SK-N-SH (cell line): ENCODE measurements around the gene CCDC81. TPM values are rescaled to one million over a fixed set of nuclear protein-coding genes. Genes with fewer than 3 reads are reported as not detected.

Experiments
- CTCF ChIA-PET: fragments of 300-600, 350-600 bp; formaldehyde crosslinking; extraction: SDS; loops from one replicate; lab custom pipeline; 2021; lab: Yijun Ruan, JAX
- POLR2A ChIA-PET: fragments of 350-600 bp; sonication (Branson Sonifier 250); formaldehyde crosslinking; extraction: SDS; loops from one replicate; lab custom pipeline; 2020; ENCODE audit warnings: antibody characterized with exemption, inconsistent platforms; lab: Yijun Ruan, JAX
- DNase-seq: peaks from one replicate; pipeline ENCODE4 v3.0.0; 2012
- H2AFZ ChIP-seq: fragments of 200-600 bp; sonication (generic); 2 replicates; pipeline ENCODE4 v1.8.1; 2016; ENCODE audit warnings: antibody characterized with exemption, mild to moderate bottlenecking, low read depth
- H3F3A ChIP-seq: fragments of 200-600 bp; sonication (generic); replicated peaks from 2 replicates; pipeline ENCODE3; 2016; ENCODE audit warnings: antibody characterized with exemption, mild to moderate bottlenecking; ENCODE audit not compliant: insufficient read depth
- H3K27ac ChIP-seq, 2 experiments: fragments of 200-500 bp in 1 of 2; fragments of 200-600 bp in 1 of 2; sonication (Bioruptor generic) in 1 of 2; sonication (generic), shearing (Covaris generic) in 1 of 2; 2 replicates each; pipeline versions ENCODE4 v1.5.1 to v1.6.1; 2014 to 2016; ENCODE audit warnings: low read depth in 2 of 2, inconsistent platforms in 1 of 2, low read length in 1 of 2, mild to moderate bottlenecking in 1 of 2, mixed read lengths in 1 of 2
- H3K27me3 ChIP-seq: fragments of 200-600 bp; sonication (generic), shearing (Covaris generic); 2 replicates; pipeline ENCODE4 v1.6.1; 2016; ENCODE audit warnings: mixed run types; ENCODE audit not compliant: insufficient read depth
- H3K36me3 ChIP-seq, 2 experiments: fragments of 200-500 bp in 1 of 2; fragments of 200-600 bp in 1 of 2; sonication (Bioruptor generic) in 1 of 2; sonication (generic) in 1 of 2; replicated peaks in 1 of 2; 2 replicates each; pipeline versions ENCODE3 to v1.5.1; 2014 to 2016; ENCODE audit warnings: low read length in 1 of 2, mild to moderate bottlenecking in 1 of 2; ENCODE audit not compliant: insufficient read depth in 2 of 2, control insufficient read depth in 1 of 2
- H3K4me1 ChIP-seq, 2 experiments: fragments of 200-500 bp in 1 of 2; fragments of 200-600 bp in 1 of 2; sonication (Bioruptor generic) in 1 of 2; sonication (generic), shearing (Covaris generic) in 1 of 2; 2 replicates each; pipeline versions ENCODE4 v1.5.1 to v1.6.1; 2014 to 2016; ENCODE audit warnings: low read depth in 1 of 2, low read length in 1 of 2, mixed run types in 1 of 2; ENCODE audit not compliant: insufficient read depth in 2 of 2, control insufficient read depth in 1 of 2
- H3K4me2 ChIP-seq: fragments of 200-600 bp; sonication (generic), shearing (Covaris generic); 2 replicates; pipeline ENCODE4 v1.6.1; 2017; ENCODE audit warnings: mixed run types
- H3K4me3 ChIP-seq, 2 experiments: fragments of 200-500 bp in 1 of 2; fragments of 200-600 bp in 1 of 2; sonication (Bioruptor generic) in 1 of 2; sonication (generic), shearing (Covaris generic) in 1 of 2; 2 replicates each; pipeline versions ENCODE4 v1.5.1 to v1.8.1; 2014 to 2016; ENCODE audit warnings: low read depth in 2 of 2, inconsistent platforms in 1 of 2, low read length in 1 of 2, mild to moderate bottlenecking in 1 of 2, mixed read lengths in 1 of 2, moderate library complexity in 1 of 2
- H3K79me2 ChIP-seq: fragments of 200-600 bp; sonication (generic); 2 replicates; pipeline ENCODE4 v1.8.1; 2017; ENCODE audit warnings: mild to moderate bottlenecking; ENCODE audit not compliant: insufficient read depth
- H3K9ac ChIP-seq: fragments of 200-600 bp; sonication (generic); 2 replicates; pipeline ENCODE4 v1.6.1; 2017; ENCODE audit warnings: mixed run types
- H3K9me2 ChIP-seq: fragments of 200-600 bp; sonication (generic); 2 replicates; pipeline ENCODE4 v1.6.1; 2017; ENCODE audit warnings: mixed run types
- H3K9me3 ChIP-seq: fragments of 200-600 bp; sonication (generic); 2 replicates; pipeline ENCODE4 v1.6.1; 2017; ENCODE audit warnings: mixed run types, mild to moderate bottlenecking, moderate library complexity
- H4K20me1 ChIP-seq: fragments of 200-600 bp; sonication (generic); 2 replicates; pipeline ENCODE4 v1.6.1; 2017; ENCODE audit warnings: mild to moderate bottlenecking, mixed run types; ENCODE audit not compliant: insufficient read depth
- CHD2 ChIP-seq: fragments of 150-350 bp; IDR thresholded peaks from 2 replicates; pipeline ENCODE4 v1.6.1; 2018; ENCODE audit warnings: low read length; ENCODE audit not compliant: partially characterized antibody
- FOSL2 ChIP-seq: IDR thresholded peaks from 2 replicates; pipeline ENCODE4 v1.4.0; 2012; ENCODE audit warnings: low read depth, mild to moderate bottlenecking, moderate library complexity, borderline replicate concordance
- FOXJ3 ChIP-seq: sonication (generic); formaldehyde crosslinking; IDR thresholded peaks from 2 replicates; pipeline ENCODE4 v1.5.1; 2020; ENCODE audit warnings: mild to moderate bottlenecking, missing genetic modification reagents
- FOXM1 ChIP-seq: IDR thresholded peaks from 2 replicates; pipeline ENCODE4 v1.4.0; 2012; ENCODE audit warnings: low read depth, mild to moderate bottlenecking
- GATA2 ChIP-seq: sonication (generic); formaldehyde crosslinking; IDR thresholded peaks from 2 replicates; pipeline ENCODE4 v1.5.0; 2020; ENCODE audit warnings: mild to moderate bottlenecking, missing genetic modification reagents
- IRF3 ChIP-seq: fragments of 150-350 bp; IDR thresholded peaks from 2 replicates; pipeline ENCODE4 v1.6.1; 2016; ENCODE audit warnings: mild to moderate bottlenecking, low read depth, low read length
- JUND ChIP-seq: IDR thresholded peaks from 2 replicates; pipeline ENCODE4 v1.4.0; 2012
- MAX ChIP-seq: IDR thresholded peaks from 2 replicates; pipeline ENCODE4 v1.4.0; 2012; ENCODE audit warnings: low read depth
- MXI1 ChIP-seq: IDR thresholded peaks from 2 replicates; pipeline ENCODE4 v1.6.1; 2012; ENCODE audit warnings: mild to moderate bottlenecking, low read depth, low read length, improper control_type of control experiment
- NRF1 ChIP-seq: IDR thresholded peaks from 2 replicates; pipeline ENCODE4 v1.6.1; 2012; ENCODE audit warnings: low read depth, mild to moderate bottlenecking, low read length
- RFX5 ChIP-seq: IDR thresholded peaks from 2 replicates; pipeline ENCODE4 v1.6.1; 2012; ENCODE audit warnings: mild to moderate bottlenecking, improper control_type of control experiment, low read length
- RXRA ChIP-seq: IDR thresholded peaks from 2 replicates; pipeline ENCODE4 v1.4.0; 2012; ENCODE audit warnings: low read depth, mild to moderate bottlenecking, borderline replicate concordance
- TAF1 ChIP-seq: IDR thresholded peaks from 2 replicates; pipeline ENCODE4 v1.6.1; 2012; ENCODE audit warnings: low read depth, mild to moderate bottlenecking, low read length, moderate library complexity, borderline replicate concordance
- TCF12 ChIP-seq: IDR thresholded peaks from 2 replicates; pipeline ENCODE4 v1.4.0; 2012
- USF1 ChIP-seq: IDR thresholded peaks from 2 replicates; pipeline ENCODE4 v1.4.0; 2012; ENCODE audit warnings: low read depth, borderline replicate concordance
- ZBTB33 ChIP-seq: IDR thresholded peaks from 2 replicates; pipeline ENCODE4 v1.4.0; 2012; ENCODE audit warnings: low read depth, borderline replicate concordance
- WGBS: methylation state at CpG from one replicate; pipeline ENCODE4 v1.1.6; 2017; ENCODE audit warnings: low lambda C conversion rate; 5-methylcytosine and 5-hydroxymethylcytosine counted together
- polyA plus RNA-seq, 3 experiments: library from polyadenylated mRNA; depleted of rRNA; stranded (reverse); fragments of >200 nt; gene quantifications; 2 replicates each; pipeline ENCODE4 v1.2.3, GENCODE V29; 2012

The CCDC81 gene
- polyA plus RNA-seq, 1 of the 3 experiments (the other 2 are of a cell fraction) = 0.49 TPM

- TF ChIP-seq ZBTB33 (no peak), NRF1 (no peak), FOXJ3 (CRISPR knock-in tag) (no peak), TAF1 (no peak), GATA2 (CRISPR knock-in tag) (no peak)
These were observed 71.7 kb downstream of the CCDC81 start (continued) for GRCh38 chr11:86446163-86446923.

GRCh38 chr11:86446924-86447285, 72.2 kb downstream of the CCDC81 start:
- no peaks in the 10 kb centered on the region for H3K9me3 ChIP-seq
- H2AFZ ChIP-seq = no peak overlapping the region
- H3K9me2 ChIP-seq = no peaks in the 10 kb centered on the region
- TF ChIP-seq MAX (no peak), IRF3 (no peak), NRF1 (no peak), FOXM1 (no peak), CHD2 (no peak), FOSL2 (no peak), FOXJ3 (CRISPR knock-in tag) (no peak), RXRA (no peak), TCF12 (no peak), JUND (no peak), MXI1 (no peak), RFX5 (no peak), USF1 (no peak)
- H3K9ac ChIP-seq = no peak overlapping the region
- H3K27me3 ChIP-seq = no peaks in the 10 kb centered on the region
- DNase-seq = no peak
- no peaks in the 10 kb centered on the region for H4K20me1 ChIP-seq
- 0 out of 4 replicates have a peak, but pooled peaks cover 0 to 5% of the 10 kb centered on the region in 2 experiments for H3K4me1 ChIP-seq
- H3K79me2 ChIP-seq = no peaks in the 10 kb centered on the region
- POLR2A ChIA-PET = no interaction called here
- no peaks in the 10 kb centered on the region for H3K36me3 ChIP-seq
- 98% methylated on average over 8 of the region's 12 CpGs for WGBS
- H3F3A ChIP-seq = no peaks in the 10 kb centered on the region
- no peak overlapping the region for H3K4me2 ChIP-seq
- no peak overlapping the region for H3K27ac ChIP-seq
- CTCF ChIA-PET = interaction anchor here (3.5 kb wide), 1 partner anchor 10 kb away, joined by 15 read pairs; no protein-coding TSS in a partner anchor
- no peak overlapping the region for H3K4me3 ChIP-seq
